ENCODE results near the gene CMTM5. TPM values are rescaled to one million over a fixed set of nuclear protein-coding genes. Genes with fewer than 3 reads are reported as not detected.

The CMTM5 gene
- total and polyA plus RNA-seq, 8 donors: 0.71 to 4.1 (median 2.7) TPM

DNA sequence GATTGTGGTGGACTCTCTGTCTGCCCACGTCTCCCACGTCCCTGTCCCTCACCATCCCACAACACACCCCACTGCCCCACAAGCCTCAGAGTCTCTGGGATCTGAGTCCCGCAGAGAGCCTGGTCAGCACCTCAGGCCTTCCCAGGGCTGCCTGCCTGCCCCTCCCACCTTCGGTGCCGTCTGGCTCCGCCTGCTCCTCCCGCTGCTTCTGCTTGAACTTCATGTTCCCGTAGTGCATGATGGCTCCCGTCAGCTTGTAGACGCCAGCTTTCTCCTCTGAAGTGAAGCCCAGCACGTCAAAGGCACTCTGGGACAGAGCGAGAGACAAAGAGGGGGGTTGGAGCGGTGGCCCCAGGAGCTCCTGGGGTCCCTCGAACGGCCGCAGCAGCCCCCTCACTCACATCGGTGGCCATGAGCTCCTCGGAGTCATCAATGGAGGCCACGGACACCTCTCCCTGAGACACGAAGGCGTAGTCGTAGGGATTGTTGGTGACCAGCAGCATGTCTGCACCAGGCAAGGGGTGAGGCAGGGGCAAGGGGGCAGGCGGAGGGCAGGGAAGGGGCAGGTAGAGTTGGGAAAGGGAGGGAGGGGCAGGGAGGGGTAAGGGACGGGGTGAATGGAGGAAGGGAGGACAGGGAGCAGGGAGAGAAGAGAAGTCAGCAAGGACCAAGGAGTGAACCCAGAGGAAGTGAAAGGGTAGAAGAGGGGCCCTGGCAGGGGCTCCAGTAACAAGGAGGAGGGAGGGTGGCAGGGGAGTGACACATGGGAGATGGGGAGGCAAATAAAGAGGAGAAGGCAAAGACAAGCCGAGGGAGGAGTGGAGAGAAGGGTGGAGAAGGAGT lies 25.7 kb downstream of the CMTM5 start:
- Histone ChIP-seq H3K27ac (no peak overlapping the region), H3K36me3 (no peaks in the 10 kb centered on the region), H3K4me1 (no peaks in the 10 kb centered on the region), H3K4me3 (no peak overlapping the region), H3K9me3 (no peaks in the 10 kb centered on the region), H3K27me3 (peaks cover 0 to 36% of the 10 kb centered on the region in 2 donors)
- DNase-seq (peak in 1 of 4 donors; percentile 61), ATAC-seq (no peak)
- TF ChIP-seq, protein P1, sequence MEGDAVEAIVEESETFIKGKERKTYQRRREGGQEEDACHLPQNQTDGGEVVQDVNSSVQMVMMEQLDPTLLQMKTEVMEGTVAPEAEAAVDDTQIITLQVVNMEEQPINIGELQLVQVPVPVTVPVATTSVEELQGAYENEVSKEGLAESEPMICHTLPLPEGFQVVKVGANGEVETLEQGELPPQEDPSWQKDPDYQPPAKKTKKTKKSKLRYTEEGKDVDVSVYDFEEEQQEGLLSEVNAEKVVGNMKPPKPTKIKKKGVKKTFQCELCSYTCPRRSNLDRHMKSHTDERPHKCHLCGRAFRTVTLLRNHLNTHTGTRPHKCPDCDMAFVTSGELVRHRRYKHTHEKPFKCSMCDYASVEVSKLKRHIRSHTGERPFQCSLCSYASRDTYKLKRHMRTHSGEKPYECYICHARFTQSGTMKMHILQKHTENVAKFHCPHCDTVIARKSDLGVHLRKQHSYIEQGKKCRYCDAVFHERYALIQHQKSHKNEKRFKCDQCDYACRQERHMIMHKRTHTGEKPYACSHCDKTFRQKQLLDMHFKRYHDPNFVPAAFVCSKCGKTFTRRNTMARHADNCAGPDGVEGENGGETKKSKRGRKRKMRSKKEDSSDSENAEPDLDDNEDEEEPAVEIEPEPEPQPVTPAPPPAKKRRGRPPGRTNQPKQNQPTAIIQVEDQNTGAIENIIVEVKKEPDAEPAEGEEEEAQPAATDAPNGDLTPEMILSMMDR (IDR thresholded peaks at IDR 0.05): no peak
- intact Hi-C loops (cut with DNase I): no loop called here

DNA sequence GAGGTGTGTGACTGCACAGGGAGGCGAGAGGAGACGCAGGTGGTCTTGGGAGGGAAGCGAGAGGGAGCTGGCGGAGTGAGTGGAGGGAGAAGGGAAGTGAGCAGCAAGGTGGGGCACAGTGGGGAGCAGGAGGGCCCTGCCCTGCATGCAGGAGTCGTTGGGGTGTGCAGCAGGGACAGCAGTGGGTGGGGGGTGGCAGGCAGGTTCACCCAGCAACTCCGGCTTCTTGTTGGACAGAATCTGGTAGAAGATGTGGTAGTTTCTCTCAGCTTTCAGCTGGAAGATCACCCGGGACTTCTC lies 26.2 kb downstream of the CMTM5 start:
- Histone ChIP-seq H3K4me1 (no peaks in the 10 kb centered on the region), H3K9me3 (no peaks in the 10 kb centered on the region), H3K36me3 (no peaks in the 10 kb centered on the region), H3K27ac (no peak overlapping the region), H3K4me3 (no peak overlapping the region), H3K27me3 (peaks cover 0 to 36% of the 10 kb centered on the region in 2 donors)
- DNase-seq (peak in 1 of 4 donors; percentile 36), ATAC-seq (no peak)
- TF ChIP-seq, protein P1 (IDR thresholded peaks at IDR 0.05): no peak
- intact Hi-C loops (cut with DNase I): no loop called here

DNA sequence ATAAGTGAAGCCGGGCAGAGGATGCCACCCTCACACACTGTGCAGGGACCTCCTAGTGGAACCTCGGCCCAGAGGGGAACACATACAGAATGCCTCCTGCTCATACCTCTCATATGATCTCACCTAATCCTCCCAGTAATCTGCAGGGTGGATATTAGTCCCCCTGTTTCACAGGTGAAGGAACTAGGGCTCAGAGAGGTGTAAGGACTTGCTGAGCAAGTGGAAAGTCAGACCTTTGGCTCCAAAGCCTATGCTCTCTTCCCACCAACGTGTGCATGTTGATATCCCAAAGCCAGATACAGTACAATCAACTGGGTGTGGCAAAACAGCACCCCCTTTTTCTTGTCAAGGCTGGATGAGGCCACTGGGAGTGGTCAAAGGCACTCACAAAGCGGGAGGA lies 27.1 kb downstream of the CMTM5 start:
- peaks cover 0 to 36% of the 10 kb centered on the region in 2 donors for H3K27me3 ChIP-seq
- intact Hi-C loops (cut with DNase I): no loop called here
- no peak overlapping the region for H3K27ac ChIP-seq
- H3K4me3 ChIP-seq: no peak overlapping the region
- no peaks in the 10 kb centered on the region for H3K9me3 ChIP-seq
- H3K4me1 ChIP-seq: no peaks in the 10 kb centered on the region
- no peak for DNase-seq
- TF ChIP-seq, protein P1 (IDR thresholded peaks at IDR 0.05): no peak
- ATAC-seq: no peak
- no peaks in the 10 kb centered on the region for H3K36me3 ChIP-seq

DNA sequence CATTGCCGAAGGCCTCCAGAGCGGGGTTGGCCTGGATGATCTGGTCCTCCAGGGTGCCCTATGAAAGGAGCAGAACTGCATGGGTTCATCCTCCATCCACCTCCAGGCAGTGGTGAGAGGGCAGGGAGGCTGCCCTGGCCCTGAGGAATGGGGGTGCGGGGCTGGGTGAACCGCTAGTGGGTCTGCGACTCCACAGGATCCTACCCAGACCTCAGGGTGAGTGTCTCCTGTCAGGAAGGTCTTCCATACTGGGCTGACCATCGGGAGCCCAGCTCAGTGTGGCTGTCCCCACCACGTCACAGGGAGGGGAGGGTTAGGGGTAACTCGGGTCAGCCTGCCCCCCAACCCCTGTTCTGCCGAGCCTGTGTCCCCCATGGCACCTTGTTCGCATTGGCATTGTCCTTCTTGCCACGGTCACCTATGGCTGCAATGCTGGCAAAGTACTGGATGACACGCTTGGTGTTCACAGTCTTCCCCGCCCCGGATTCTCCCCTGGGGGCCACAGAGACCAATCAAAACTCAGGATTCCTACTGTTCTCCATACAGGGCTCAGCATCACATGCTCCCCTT lies 27.6 kb downstream of the CMTM5 start:
- intact Hi-C loops (cut with DNase I): no loop called here
- ATAC-seq: no peak
- no peaks in the 10 kb centered on the region for H3K4me1 ChIP-seq

DNA sequence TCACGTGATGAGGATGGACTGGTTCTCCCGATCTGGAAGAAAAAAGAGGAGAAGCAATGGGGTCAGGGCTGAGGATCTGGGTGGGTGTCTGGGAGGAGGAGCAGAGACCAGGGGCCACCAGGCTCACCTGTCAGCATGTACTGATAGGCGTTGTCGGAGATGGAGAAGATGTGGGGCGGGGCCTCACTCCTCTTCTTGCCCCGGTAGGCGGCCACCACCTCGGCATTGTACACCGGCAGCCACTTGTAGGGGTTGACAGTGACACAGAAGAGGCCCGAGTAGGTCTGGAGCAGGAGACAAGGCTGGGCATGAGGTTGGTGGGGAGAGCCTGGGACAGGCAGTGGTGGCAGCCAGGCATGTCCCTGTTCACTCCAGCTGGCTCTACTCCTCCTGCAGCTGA lies 28.2 kb downstream of the CMTM5 start:
- intact Hi-C loops (cut with DNase I): no loop called here

More for the DNA sequence above, 27.6 kb downstream of the CMTM5 start:
- Histone ChIP-seq H3K27ac (no peak overlapping the region), H3K36me3 (no peaks in the 10 kb centered on the region), H3K9me3 (no peaks in the 10 kb centered on the region), H3K27me3 (peaks cover 0 to 36% of the 10 kb centered on the region in 2 donors), H3K4me3 (no peak overlapping the region)
- peak in 1 of 4 donors; percentile 50 for DNase-seq
- TF ChIP-seq, protein P1 (IDR thresholded peaks at IDR 0.05): no peak

More for the DNA sequence above, 28.2 kb downstream of the CMTM5 start:
- Histone ChIP-seq H3K4me1 (no peaks in the 10 kb centered on the region), H3K27me3 (peaks cover 0 to 36% of the 10 kb centered on the region in 2 donors), H3K36me3 (no peaks in the 10 kb centered on the region), H3K9me3 (no peaks in the 10 kb centered on the region), H3K27ac (no peak overlapping the region), H3K4me3 (no peak overlapping the region)
- TF ChIP-seq, protein P1 (IDR thresholded peaks at IDR 0.05): no peak
- peak in 1 of 4 donors; percentile 43 for DNase-seq
- ATAC-seq: no peak

Data from left lung (tissue), 10 donors.